Esophagus muscularis mucosa (tissue), 4 donors: Measurements from ENCODE around the gene RNU1-1. TPM values are rescaled to one million over a fixed set of nuclear protein-coding genes. Genes with fewer than 3 reads are reported as not detected.

ENCODE experiments used
- DNase-seq: peaks from one replicate; pipeline ENCODE4 v3.0.0-alpha.2; 2017; ENCODE audit errors: extremely low spot score
- H3K27ac ChIP-seq, 4 donors: fragments of 200-600 bp; sonication (generic); replicated peaks in 1 of 4; 1 replicate in 3 of 4; 2 replicates in 1 of 4; pipeline ENCODE4 v1.5.1; 2016 to 2019; ENCODE audit warnings: mild to moderate bottlenecking in 1 of 4
- H3K27me3 ChIP-seq, 4 donors: fragments of 200-600 bp; sonication (generic); one replicate each; pipeline versions ENCODE4 v1.5.1 to v1.6.0; 2016 to 2019
- H3K36me3 ChIP-seq, 4 donors: fragments of 200-600 bp; sonication (generic); one replicate each; pipeline ENCODE4 v1.5.1; 2016 to 2019
- H3K4me1 ChIP-seq, 4 donors: fragments of 200-600 bp; sonication (generic); one replicate each; pipeline ENCODE4 v1.5.1; 2016 to 2019
- H3K4me3 ChIP-seq, 4 donors: fragments of 200-600 bp; sonication (generic); 1 replicate in 2 of 4; 2 replicates in 2 of 4; pipeline ENCODE4 v1.5.1; 2016 to 2019; ENCODE audit warnings: mild to moderate bottlenecking in 4 of 4, moderate library complexity in 1 of 4
- H3K9me3 ChIP-seq, 4 donors: fragments of 200-600 bp; sonication (generic); 1 replicate in 3 of 4; 2 replicates in 1 of 4; pipeline ENCODE4 v1.5.1; 2016 to 2019
- EP300 ChIP-seq: sonication (generic); formaldehyde crosslinking; IDR thresholded peaks from one replicate; pipeline ENCODE4 v1.6.1; 2017; ENCODE audit warnings: antibody characterized with exemption
- POLR2A ChIP-seq: fragments of 450-650 bp; IDR thresholded peaks from one replicate; pipeline ENCODE4 v1.6.1; 2017; ENCODE audit warnings: antibody characterized with exemption, moderate library complexity, mild to moderate bottlenecking, low read depth
- POLR2AphosphoS5 ChIP-seq, 2 donors: sonication (generic); formaldehyde crosslinking; IDR thresholded peaks; one replicate each; pipeline ENCODE4 v1.6.1; 2017; ENCODE audit warnings: antibody characterized with exemption in 2 of 2
- WGBS: methylation state at CpG from one replicate; pipeline ENCODE4 v1.1.5; 2018; 5-methylcytosine and 5-hydroxymethylcytosine counted together
- intact Hi-C: fragments of 100-400 bp; cut with DNase I; formaldehyde crosslinking; loops from one replicate; pipeline ENCODE4 v1.15.1; 2023
- small RNA-seq, 3 donors: library from RNA; depleted of rRNA; stranded (forward); fragments of <200 nt; gene quantifications; one replicate each; pipeline ENCODE3, GENCODE V24; 2016
- total RNA-seq, 4 donors: library from RNA; depleted of rRNA; stranded (reverse); fragments of >200 nt; gene quantifications; one replicate each; pipeline versions ENCODE4 v1.1.0 to v1.2.1, GENCODE V29; 2016
- TF ChIP-seq, protein P1 (sequence below), 3 experiments: fragments of 200-600 bp in 2 of 3; fragments of 450-650 bp in 1 of 3; sonication (generic) in 2 of 3; IDR thresholded peaks; one replicate each; pipeline ENCODE4 v1.5.1; 2017 to 2019; ENCODE audit warnings: antibody characterized with exemption in 3 of 3, mild to moderate bottlenecking in 2 of 3, moderate library complexity in 1 of 3

RNU1-1 gene
- total RNA-seq, 4 donors from 2014 or later, result under 0.01 TPM; not detected in 2

DNA sequence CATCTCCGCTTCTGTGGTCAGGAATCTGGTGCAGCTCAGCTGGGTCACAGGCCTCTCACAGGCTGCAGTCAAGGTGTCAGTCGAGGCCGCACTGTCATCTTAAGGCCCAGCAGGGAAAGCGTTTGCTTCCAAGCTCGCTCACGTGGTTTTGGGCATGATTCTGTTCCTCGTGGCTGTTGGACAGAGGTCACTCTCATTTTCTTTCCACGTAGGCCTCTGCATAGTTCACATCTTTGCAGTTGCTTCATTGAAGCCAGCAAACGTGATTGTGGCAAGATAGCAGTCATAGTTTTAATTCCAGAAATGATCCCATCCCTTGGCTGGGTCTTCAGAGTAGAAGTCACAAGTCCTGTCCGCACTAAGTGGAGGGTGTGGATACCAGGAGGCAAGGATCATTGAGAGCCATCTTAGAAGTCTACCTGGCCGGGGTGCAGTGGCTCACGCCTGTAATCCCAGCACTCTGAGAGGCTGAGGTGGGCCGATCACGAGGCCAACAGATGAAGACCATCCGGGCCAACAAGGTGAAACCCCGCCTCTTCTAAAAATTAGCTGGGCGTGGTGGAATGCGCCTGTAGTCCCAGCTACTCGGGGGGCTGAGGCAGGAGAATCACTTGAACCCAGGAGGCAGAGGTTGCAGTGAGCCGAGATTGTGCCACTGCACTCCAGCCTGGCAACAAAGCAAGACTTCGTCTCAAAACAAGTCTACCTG, 49.0 kb downstream of the RNU1-1 start:
- no peak for TF ChIP-seq POLR2A
- no peak for TF ChIP-seq POLR2AphosphoS5 (IDR thresholded peaks at IDR 0.05)
- TF ChIP-seq, protein P1, sequence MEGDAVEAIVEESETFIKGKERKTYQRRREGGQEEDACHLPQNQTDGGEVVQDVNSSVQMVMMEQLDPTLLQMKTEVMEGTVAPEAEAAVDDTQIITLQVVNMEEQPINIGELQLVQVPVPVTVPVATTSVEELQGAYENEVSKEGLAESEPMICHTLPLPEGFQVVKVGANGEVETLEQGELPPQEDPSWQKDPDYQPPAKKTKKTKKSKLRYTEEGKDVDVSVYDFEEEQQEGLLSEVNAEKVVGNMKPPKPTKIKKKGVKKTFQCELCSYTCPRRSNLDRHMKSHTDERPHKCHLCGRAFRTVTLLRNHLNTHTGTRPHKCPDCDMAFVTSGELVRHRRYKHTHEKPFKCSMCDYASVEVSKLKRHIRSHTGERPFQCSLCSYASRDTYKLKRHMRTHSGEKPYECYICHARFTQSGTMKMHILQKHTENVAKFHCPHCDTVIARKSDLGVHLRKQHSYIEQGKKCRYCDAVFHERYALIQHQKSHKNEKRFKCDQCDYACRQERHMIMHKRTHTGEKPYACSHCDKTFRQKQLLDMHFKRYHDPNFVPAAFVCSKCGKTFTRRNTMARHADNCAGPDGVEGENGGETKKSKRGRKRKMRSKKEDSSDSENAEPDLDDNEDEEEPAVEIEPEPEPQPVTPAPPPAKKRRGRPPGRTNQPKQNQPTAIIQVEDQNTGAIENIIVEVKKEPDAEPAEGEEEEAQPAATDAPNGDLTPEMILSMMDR (IDR thresholded peaks at IDR 0.05), result no peak
- no peak for TF ChIP-seq EP300
- H3K9me3 ChIP-seq, result no peaks in the 10 kb centered on the region

More for the DNA sequence above, 49.0 kb downstream of the RNU1-1 start:
- intact Hi-C loops, result no loop called here
- H3K36me3 ChIP-seq, result peaks cover 0 to 49% (median 33%) of the 10 kb centered on the region in 4 donors
- no peaks in the 10 kb centered on the region for H3K27me3 ChIP-seq
- H3K27ac ChIP-seq, result no peak overlapping the region
- 88% methylated on average over 12 of the region's 21 CpGs for WGBS
- H3K4me1 ChIP-seq, result no peaks in the 10 kb centered on the region
- no peak overlapping the region for H3K4me3 ChIP-seq
- no peak for DNase-seq

Small RNA genes within 50 kb of the gene (small RNA-seq; reads per million reads assigned to genes)
- 0 reads per million in 3 donors for gene RNU1-1
- gene RNU1-6P, result 0 reads per million in 3 donors

Other genes with a start within 250 kb of the RNU1-1 start
- gene FBXO42, start 161.8 kb downstream of the RNU1-1 start, total RNA-seq, result 10 to 100 TPM; 22.0 to 52.6 (median 35.3) TPM
- gene SZRD1, start 147.0 kb downstream of the RNU1-1 start, total RNA-seq, result 100 to 1,000 TPM in 2 of 4 donors, 10 to 100 TPM in 2; 70.2 to 110 (median 98.3) TPM
- gene SPATA21, start 76.9 kb downstream of the RNU1-1 start, total RNA-seq, result not detected
- gene NECAP2, start 73.6 kb downstream of the RNU1-1 start, total RNA-seq, result 10 to 100 TPM; 26.2 to 43.9 (median 37.5) TPM
- 10 to 100 TPM; 16.6 to 39.2 (median 28.1) TPM for gene NBPF1, start 99.3 kb upstream of the RNU1-1 start, total RNA-seq
- under 1 TPM in 2 of 4 donors, not detected in 2; under 0.01 TPM for gene RNU1-3, start 152.7 kb upstream of the RNU1-1 start, total RNA-seq
- under 1 TPM in 2 of 4 donors, not detected in 2; under 0.01 TPM for gene RNU1-4, start 226.2 kb upstream of the RNU1-1 start, total RNA-seq